Measurements from ENCODE around the gene APC2.

DNA sequence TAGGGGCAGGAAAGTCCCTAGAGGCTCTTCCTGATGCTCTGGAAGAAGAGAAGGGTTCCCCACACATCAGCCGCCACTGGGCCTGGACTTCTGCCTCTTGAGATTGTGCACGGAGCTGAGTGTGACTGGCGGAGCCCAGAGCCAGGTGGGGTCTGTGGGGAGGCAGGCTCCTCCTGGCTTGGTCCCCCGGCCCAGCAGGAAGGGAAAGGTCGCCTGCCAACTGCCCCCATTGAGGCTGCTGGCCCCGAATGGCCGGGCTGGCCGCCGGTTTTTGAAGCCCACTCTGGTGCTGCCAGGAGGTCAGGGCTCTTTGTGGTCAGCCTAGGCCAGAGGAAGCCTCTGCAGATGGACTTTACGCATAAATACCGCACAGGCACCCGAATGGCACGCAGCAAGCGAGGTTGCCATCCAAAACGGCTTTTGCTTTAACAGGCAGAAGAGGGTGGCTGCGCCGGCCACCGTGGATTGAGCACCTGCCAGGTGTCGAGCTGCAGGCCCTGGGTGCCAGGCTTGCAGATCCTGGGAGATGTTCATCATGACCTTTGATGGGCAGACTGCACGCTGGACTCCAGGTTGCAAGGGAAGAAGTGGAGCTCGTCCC is 37.5 kb upstream of the APC2 start:
- TF ChIP-seq, protein P1, sequence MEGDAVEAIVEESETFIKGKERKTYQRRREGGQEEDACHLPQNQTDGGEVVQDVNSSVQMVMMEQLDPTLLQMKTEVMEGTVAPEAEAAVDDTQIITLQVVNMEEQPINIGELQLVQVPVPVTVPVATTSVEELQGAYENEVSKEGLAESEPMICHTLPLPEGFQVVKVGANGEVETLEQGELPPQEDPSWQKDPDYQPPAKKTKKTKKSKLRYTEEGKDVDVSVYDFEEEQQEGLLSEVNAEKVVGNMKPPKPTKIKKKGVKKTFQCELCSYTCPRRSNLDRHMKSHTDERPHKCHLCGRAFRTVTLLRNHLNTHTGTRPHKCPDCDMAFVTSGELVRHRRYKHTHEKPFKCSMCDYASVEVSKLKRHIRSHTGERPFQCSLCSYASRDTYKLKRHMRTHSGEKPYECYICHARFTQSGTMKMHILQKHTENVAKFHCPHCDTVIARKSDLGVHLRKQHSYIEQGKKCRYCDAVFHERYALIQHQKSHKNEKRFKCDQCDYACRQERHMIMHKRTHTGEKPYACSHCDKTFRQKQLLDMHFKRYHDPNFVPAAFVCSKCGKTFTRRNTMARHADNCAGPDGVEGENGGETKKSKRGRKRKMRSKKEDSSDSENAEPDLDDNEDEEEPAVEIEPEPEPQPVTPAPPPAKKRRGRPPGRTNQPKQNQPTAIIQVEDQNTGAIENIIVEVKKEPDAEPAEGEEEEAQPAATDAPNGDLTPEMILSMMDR (IDR thresholded peaks at IDR 0.05), result no peak
- TF ChIP-seq POLR2A (IDR thresholded peaks at IDR 0.05), result no peak

Data from prostate gland (tissue), 2 donors.